HG03135 (cell line): Measurements from ENCODE around the gene ARAP1.
A peak's percentile ranks its signal among the peaks of the same experiment; 100 is the strongest.
"Not testable (repeated sequence)": the region's sequence is repeated elsewhere in the genome, so short reads cannot be mapped to it uniquely, and the experiment has no call there.

ENCODE experiments used
- ATAC-seq: cut with Tn5 transposase; IDR thresholded peaks from one replicate; pipeline ENCODE4 v1.9.1; 2021; ENCODE audit warnings: mild to moderate bottlenecking, moderate library complexity; ENCODE audit not compliant: unreplicated experiment

ARAP1 gene

GRCh38 chr11:72752088-72752914 is at the start of gene ARAP1:
ARAP1 (minus strand) TSS chr11:72752408; CDS start chr11:72727128, 25,280 bp downstream.
- ATAC-seq, result peak; percentile 61

- ATAC-seq, result no peak
Observed at GRCh38 chr11:72799441-72799840, 47.2 kb upstream of the ARAP1 start.

DNA sequence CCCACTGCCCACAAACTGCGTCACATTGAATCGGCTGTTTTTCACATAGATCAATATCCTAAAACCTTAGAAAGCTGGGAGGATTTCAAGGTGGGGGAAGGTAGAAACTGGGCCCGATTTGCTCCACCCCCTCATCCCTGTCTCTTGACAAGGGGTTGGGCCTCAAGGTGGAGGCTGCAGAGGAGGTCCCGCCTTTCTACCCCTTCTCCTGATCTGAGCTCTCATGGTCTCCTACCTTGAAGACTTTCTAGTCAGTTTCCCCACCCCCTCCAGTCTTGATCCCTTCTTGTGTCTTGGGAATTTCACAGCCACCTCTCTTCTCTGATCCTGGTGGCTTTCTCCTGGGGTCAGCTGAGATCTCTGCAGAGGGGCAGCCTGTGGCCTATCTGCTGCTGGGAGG is 46.2 kb upstream of the ARAP1 start:
- ATAC-seq, result no peak

GRCh38 chr11:72793425-72794367 is 41.5 kb upstream of the ARAP1 start, which contains the start of gene STARD10:
STARD10 (minus strand) TSS chr11:72794047; CDS start chr11:72781181, 12,866 bp downstream.
- peak; percentile 83 for ATAC-seq

GRCh38 chr11:72793076-72793424 is 40.8 kb upstream of the ARAP1 start:
- no peak for ATAC-seq

GRCh38 chr11:72792437-72793021 is 40.3 kb upstream of the ARAP1 start:
- no peak for ATAC-seq

DNA sequence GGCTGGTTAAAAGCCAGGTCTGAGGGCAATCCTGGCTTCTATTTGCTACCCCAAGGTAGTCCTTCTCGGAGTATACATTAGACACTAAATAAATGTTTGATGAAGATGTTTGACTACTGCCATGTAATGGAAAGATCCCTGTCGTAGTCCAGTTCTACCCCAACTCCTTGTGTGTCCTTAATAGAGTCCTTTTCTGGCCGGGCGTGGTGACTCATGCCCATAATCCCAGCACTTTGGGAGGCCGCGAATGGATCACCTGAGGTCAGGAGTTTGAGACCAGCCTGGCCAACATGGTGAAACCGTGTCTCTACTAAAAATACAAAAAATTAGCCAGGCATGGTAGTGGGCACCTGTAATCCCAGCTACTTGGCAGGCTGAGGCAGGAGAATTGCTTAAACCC is 39.0 kb upstream of the ARAP1 start:
- ATAC-seq, result not testable (repeated sequence)

GRCh38 chr11:72789493-72790131 is 37.4 kb upstream of the ARAP1 start:
- no peak for ATAC-seq

GRCh38 chr11:72788241-72788640 is 36.0 kb upstream of the ARAP1 start:
- ATAC-seq, result no peak

GRCh38 chr11:72787216-72788104 is 35.3 kb upstream of the ARAP1 start:
- ATAC-seq, result peak; percentile 56

GRCh38 chr11:72786305-72787215 is 34.4 kb upstream of the ARAP1 start:
- no peak for ATAC-seq

DNA sequence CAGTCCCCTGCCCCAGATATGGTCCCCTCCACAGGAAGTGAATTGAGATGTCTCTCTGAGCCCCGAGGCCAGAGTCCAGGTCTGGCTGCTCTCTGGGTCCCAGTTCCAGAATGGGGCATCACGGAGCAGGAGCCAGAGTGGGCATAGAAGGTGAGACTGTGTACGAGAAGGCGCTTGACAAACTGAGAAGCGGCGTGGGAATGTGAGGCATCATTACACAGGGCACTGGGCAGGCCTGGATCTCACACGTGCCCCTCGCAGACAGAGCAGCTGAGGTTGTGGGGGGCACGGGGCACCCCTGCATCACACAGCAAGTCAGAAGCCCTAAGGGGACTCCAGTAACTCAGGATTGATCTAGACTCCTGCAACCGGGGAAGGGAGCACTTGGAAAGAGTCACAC is 32.5 kb upstream of the ARAP1 start:
- ATAC-seq, result no peak

GRCh38 chr11:72783144-72783905 is 31.1 kb upstream of the ARAP1 start:
- ATAC-seq, result no peak

GRCh38 chr11:72782081-72782920 is 30.1 kb upstream of the ARAP1 start:
- no peak for ATAC-seq

- no peak for ATAC-seq
Observed at GRCh38 chr11:72781313-72782080, 29.3 kb upstream of the ARAP1 start.

GRCh38 chr11:72781063-72781312 is 28.8 kb upstream of the ARAP1 start:
- no peak for ATAC-seq
